ENCODE results near the gene FAM217B.

FAM217B gene

GRCh38 chr20:59945731-59946130 is 5.5 kb downstream of the FAM217B start:
- Histone ChIP-seq H3K4me2 (ENCODE audit: low read length) (no peak overlapping the region), H2AFZ (no peak overlapping the region), H3K4me3 (ENCODE audit: low read depth, low read length) (no peak overlapping the region), H3K9me3 (ENCODE audit: control insufficient read depth, low read length) (no peaks in the 10 kb centered on the region), H3K79me2 (peaks cover 8% of the 10 kb centered on the region), H3K27ac (no peak overlapping the region), H3K36me3 (ENCODE audit: control insufficient read depth, insufficient read depth, low read length) (no peaks in the 10 kb centered on the region), H3K27me3 (ENCODE audit: control insufficient read depth, insufficient read depth, low read length) (no peaks in the 10 kb centered on the region), H3K9ac (no peak overlapping the region), H3K4me1 (peaks cover 5% of the 10 kb centered on the region)
- no peak for TF ChIP-seq CTCF (IDR thresholded peaks at IDR 0.05)

DNA sequence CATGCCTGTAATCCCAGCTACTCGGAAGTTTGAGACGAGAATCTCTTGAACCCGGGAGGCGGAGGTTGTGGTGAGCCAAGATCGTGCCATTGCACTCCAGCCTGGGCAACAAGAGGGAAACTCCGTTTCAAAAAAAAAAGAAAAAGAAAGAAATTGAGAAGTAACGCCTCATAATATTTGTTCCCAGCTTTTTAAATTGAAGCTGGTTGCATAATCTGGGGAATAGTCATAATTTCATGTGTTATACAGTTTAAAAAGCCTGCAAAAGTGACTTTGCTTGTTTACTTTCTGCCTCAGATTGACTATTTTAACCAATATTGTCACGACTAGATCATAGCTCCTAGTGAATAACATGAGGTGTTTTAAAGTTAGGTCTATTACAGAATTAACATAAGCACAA is 7.2 kb downstream of the FAM217B start:
- Histone ChIP-seq H2AFZ (no peak overlapping the region), H3K4me3 (ENCODE audit: low read depth, low read length) (no peak overlapping the region), H3K4me1 (no peaks in the 10 kb centered on the region), H3K27ac (no peak overlapping the region), H3K9ac (no peak overlapping the region), H3K4me2 (ENCODE audit: low read length) (no peak overlapping the region), H3K36me3 (ENCODE audit: control insufficient read depth, insufficient read depth, low read length) (no peaks in the 10 kb centered on the region), H3K9me3 (ENCODE audit: control insufficient read depth, low read length) (no peaks in the 10 kb centered on the region), H3K79me2 (peaks cover 8% of the 10 kb centered on the region), H3K27me3 (ENCODE audit: control insufficient read depth, insufficient read depth, low read length) (no peaks in the 10 kb centered on the region)
- no peak for TF ChIP-seq CTCF (IDR thresholded peaks at IDR 0.05)

GRCh38 chr20:59948212-59948611 is 8.0 kb downstream of the FAM217B start:
- Histone ChIP-seq H3K27ac (no peak overlapping the region), H3K79me2 (peaks cover 8% of the 10 kb centered on the region), H3K36me3 (ENCODE audit: control insufficient read depth, insufficient read depth, low read length) (no peaks in the 10 kb centered on the region), H3K4me3 (ENCODE audit: low read depth, low read length) (no peak overlapping the region), H3K27me3 (ENCODE audit: control insufficient read depth, insufficient read depth, low read length) (no peaks in the 10 kb centered on the region), H3K4me1 (no peaks in the 10 kb centered on the region), H3K9me3 (ENCODE audit: control insufficient read depth, low read length) (no peaks in the 10 kb centered on the region), H3K4me2 (ENCODE audit: low read length) (no peak overlapping the region), H3K9ac (no peak overlapping the region), H2AFZ (no peak overlapping the region)
- TF ChIP-seq CTCF (IDR thresholded peaks at IDR 0.05): no peak

DNA sequence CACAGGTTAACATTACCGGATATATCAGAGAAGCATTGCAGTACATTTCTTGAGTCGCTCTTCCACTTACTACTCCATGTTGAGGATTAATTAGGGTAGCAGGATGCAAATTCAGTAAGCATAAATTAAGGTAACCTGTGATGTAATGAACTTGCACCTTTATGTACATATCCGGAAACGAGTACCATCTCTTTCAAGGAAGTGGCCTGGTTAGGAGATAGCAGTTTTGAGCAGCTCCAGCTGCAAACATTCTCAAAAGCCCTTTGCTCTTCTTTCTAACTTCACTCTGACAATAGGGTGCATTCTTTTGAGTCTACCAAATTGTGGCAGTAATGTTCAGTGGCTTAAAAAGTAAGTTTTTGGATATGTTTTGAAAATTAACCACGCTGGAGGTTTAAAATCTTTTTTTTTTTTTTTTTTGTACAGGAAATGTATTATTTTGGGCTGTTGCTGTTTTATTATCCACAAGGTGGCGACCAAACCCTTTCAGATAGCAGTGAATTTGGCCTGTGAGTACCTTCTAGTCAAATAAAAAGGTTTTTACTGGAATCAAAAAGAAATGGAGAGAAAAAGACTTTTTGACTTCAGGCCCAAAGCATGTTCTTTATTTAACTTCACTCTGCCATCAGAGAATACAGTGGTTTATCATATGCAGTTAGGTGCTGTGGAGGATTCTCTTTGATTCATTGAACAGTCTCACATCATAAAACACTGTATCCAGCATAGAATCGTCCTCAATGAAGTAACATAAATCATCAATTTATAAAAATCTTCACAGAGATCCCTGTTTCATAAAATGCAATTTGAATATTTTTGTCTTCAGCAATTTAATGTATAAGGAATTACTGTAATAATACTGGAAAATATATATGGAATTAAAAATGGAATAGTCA is 8.9 kb downstream of the FAM217B start:
- H3K36me3 ChIP-seq (ENCODE audit: control insufficient read depth, insufficient read depth, low read length): no peaks in the 10 kb centered on the region
- H3K9me3 ChIP-seq (ENCODE audit: control insufficient read depth, low read length): no peaks in the 10 kb centered on the region
- H2AFZ ChIP-seq: no peak overlapping the region
- H3K9ac ChIP-seq: no peak overlapping the region
- no peak overlapping the region for H3K4me2 ChIP-seq (ENCODE audit: low read length)
- H3K27me3 ChIP-seq (ENCODE audit: control insufficient read depth, insufficient read depth, low read length): no peaks in the 10 kb centered on the region
- H3K79me2 ChIP-seq: peaks cover 6% of the 10 kb centered on the region
- no peak overlapping the region for H3K27ac ChIP-seq
- TF ChIP-seq CTCF (IDR thresholded peaks at IDR 0.05): peak; percentile 74
- no peak overlapping the region for H3K4me3 ChIP-seq (ENCODE audit: low read depth, low read length)
- H3K4me1 ChIP-seq: no peaks in the 10 kb centered on the region

- Histone ChIP-seq H3K27me3 (ENCODE audit: control insufficient read depth, insufficient read depth, low read length) (no peaks in the 10 kb centered on the region), H3K36me3 (ENCODE audit: control insufficient read depth, insufficient read depth, low read length) (no peaks in the 10 kb centered on the region), H3K9ac (no peak overlapping the region), H3K9me3 (ENCODE audit: control insufficient read depth, low read length) (no peaks in the 10 kb centered on the region), H3K4me3 (ENCODE audit: low read depth, low read length) (no peak overlapping the region), H3K79me2 (no peaks in the 10 kb centered on the region), H3K27ac (no peak overlapping the region), H3K4me1 (no peaks in the 10 kb centered on the region), H3K4me2 (ENCODE audit: low read length) (no peak overlapping the region), H2AFZ (no peak overlapping the region)
- no peak for TF ChIP-seq CTCF (IDR thresholded peaks at IDR 0.05)
Observed at GRCh38 chr20:59949911-59950310, 9.7 kb downstream of the FAM217B start.

All from parathyroid adenoma (tissue), 2 donors.